A549 (cell line): ENCODE results near the gene ITSN1. TPM values are rescaled to one million over a fixed set of nuclear protein-coding genes. Genes with fewer than 3 reads are reported as not detected.

Experiments used
- ATAC-seq, 2 experiments: fragments of 200-7000 bp in 1 of 2; fragments of >200 bp in 1 of 2; cut with Nextera tagmentation in 1 of 2; cut with Tn5 transposase in 1 of 2; 3 replicates each; pipeline versions ENCODE4 v1.8.0 to v1.9.1; 2018 to 2020; ENCODE audit warnings: mild to moderate bottlenecking in 1 of 2, moderate library complexity in 1 of 2
- CTCF ChIA-PET: fragments of 300-600 bp; sonication (Branson Sonifier 250); formaldehyde crosslinking; extraction: SDS; loops from one replicate; lab custom pipeline; 2021; ENCODE audit warnings: antibody characterized with exemption, inconsistent platforms; lab: Yijun Ruan, JAX
- POLR2A ChIA-PET: fragments of 350-600 bp; formaldehyde crosslinking; extraction: SDS; loops from one replicate; lab custom pipeline; 2021; ENCODE audit warnings: antibody characterized with exemption, inconsistent platforms; lab: Yijun Ruan, JAX
- DNase-seq, 2 experiments: peaks; one replicate each; pipeline versions ENCODE4 v3.0.0 to v3.0.0-alpha.2; 2011 to 2016; ENCODE audit warnings: low read depth in 1 of 2, low spot score in 1 of 2
- FAIRE-seq: peaks from 2 replicates; lab custom pipeline; 2011; peaks lifted over from hg19 to GRCh38; lab: Jason Lieb, UNC
- H3K27ac ChIP-seq, 2 experiments: fragments of >200 bp; sonication (Bioruptor Twin); formaldehyde crosslinking; 3 replicates each; pipeline ENCODE4 v1.5.1; 2016 to 2017
- H3K4me1 ChIP-seq: fragments of >200 bp; sonication (Bioruptor Twin); formaldehyde crosslinking; 3 replicates; pipeline ENCODE4 v1.6.1; 2016
- H3K4me2 ChIP-seq: fragments of >200 bp; sonication (Bioruptor Twin); formaldehyde crosslinking; 3 replicates; pipeline ENCODE4 v1.6.1; 2016
- H3K4me3 ChIP-seq: fragments of >200 bp; sonication (Bioruptor Twin); formaldehyde crosslinking; 3 replicates; pipeline ENCODE4 v1.5.1; 2016
- H3K9me3 ChIP-seq: fragments of >200 bp; sonication (Bioruptor Twin); formaldehyde crosslinking; 3 replicates; pipeline ENCODE4 v1.6.1; 2016
- BHLHE40 ChIP-seq: IDR thresholded peaks from 2 replicates; pipeline ENCODE4 v1.6.1; 2012; ENCODE audit warnings: low read depth, low read length, inconsistent platforms
- CBX2 ChIP-seq: fragments of 200-600 bp; sonication (generic); IDR thresholded peaks from 2 replicates; pipeline ENCODE4 v1.6.1; 2016; ENCODE audit warnings: low read depth, mild to moderate bottlenecking, borderline replicate concordance
- CEBPB ChIP-seq, 2 experiments: fragments of >200 bp in 1 of 2; sonication (Bioruptor Twin) in 1 of 2; formaldehyde crosslinking in 1 of 2; IDR thresholded peaks; 2 replicates each; pipeline ENCODE4 v1.6.1; 2012 to 2016
- CHD2 ChIP-seq: fragments of 150-350 bp; IDR thresholded peaks from 2 replicates; pipeline ENCODE4 v1.6.1; 2014; ENCODE audit warnings: low read length; ENCODE audit not compliant: partially characterized antibody
- CHD4 ChIP-seq: fragments of 200-600 bp; sonication (generic); IDR thresholded peaks from 2 replicates; pipeline ENCODE4 v1.6.1; 2016; ENCODE audit warnings: antibody characterized with exemption, mild to moderate bottlenecking, borderline replicate concordance
- EHMT2 ChIP-seq: fragments of 200-600 bp; sonication (generic); IDR thresholded peaks from 2 replicates; pipeline ENCODE4 v1.6.1; 2016; ENCODE audit warnings: antibody characterized with exemption, low read depth, mild to moderate bottlenecking, moderate library complexity
- FOSB ChIP-seq: fragments of 250-450 bp; sonication (Bioruptor Pico); IDR thresholded peaks from 2 replicates; pipeline ENCODE4 v1.5.0; 2020; ENCODE audit warnings: mild to moderate bottlenecking, moderate library complexity
- HOXA7 ChIP-seq: fragments of 250-450 bp; sonication (Bioruptor Pico); IDR thresholded peaks from 2 replicates; pipeline ENCODE4 v1.5.0; 2020; ENCODE audit warnings: mild to moderate bottlenecking, moderate library complexity
- KDM5A ChIP-seq: fragments of 200-600 bp; sonication (generic); IDR thresholded peaks from 2 replicates; pipeline ENCODE4 v1.6.1; 2016; ENCODE audit warnings: antibody characterized with exemption, mild to moderate bottlenecking
- MYC ChIP-seq: IDR thresholded peaks from 2 replicates; pipeline ENCODE4 v1.6.1; 2012; ENCODE audit warnings: mild to moderate bottlenecking, inconsistent platforms, low read length, improper control_type of control experiment, borderline replicate concordance
- NFE2L2 ChIP-seq: fragments of 150-350 bp; conservative IDR thresholded peaks from 2 replicates; pipeline ENCODE4 v1.6.1; 2014; ENCODE audit warnings: low read length
- PHF8 ChIP-seq: fragments of 200-600 bp; sonication (generic); IDR thresholded peaks from 2 replicates; pipeline ENCODE4 v1.6.1; 2016; ENCODE audit warnings: low read depth, mild to moderate bottlenecking, antibody characterized with exemption, moderate library complexity, borderline replicate concordance
- POLR2AphosphoS2 ChIP-seq: conservative IDR thresholded peaks from 2 replicates; pipeline ENCODE4 v1.6.1; 2012; ENCODE audit warnings: low read length, improper control_type of control experiment, inconsistent platforms
- RARB ChIP-seq: fragments of 250-450 bp; sonication (Bioruptor Pico); IDR thresholded peaks from 2 replicates; pipeline ENCODE4 v1.8.0; 2021; ENCODE audit warnings: mild to moderate bottlenecking, moderate library complexity
- RCOR1 ChIP-seq: fragments of 150-350 bp; IDR thresholded peaks from 2 replicates; pipeline ENCODE4 v1.6.1; 2014; ENCODE audit warnings: antibody characterized with exemption, low read length, low read depth
- SMC3 ChIP-seq: fragments of >200 bp; sonication (Bioruptor Twin); formaldehyde crosslinking; IDR thresholded peaks from 3 replicates; pipeline ENCODE4 v1.6.1; 2018; ENCODE audit warnings: inconsistent platforms
- SREBF2 ChIP-seq: fragments of 450-650 bp; IDR thresholded peaks from 2 replicates; pipeline ENCODE4 v1.6.1; 2014; ENCODE audit warnings: mild to moderate bottlenecking, moderate library complexity
- TFCP2L1 ChIP-seq: fragments of 250-450 bp; sonication (Bioruptor Pico); IDR thresholded peaks from 2 replicates; pipeline ENCODE4 v1.5.0; 2021; ENCODE audit warnings: mild to moderate bottlenecking
- WGBS: methylation state at CpG from one replicate; pipeline ENCODE4 v1.1.6; 2017; ENCODE audit errors: missing lambda C conversion rate; 5-methylcytosine and 5-hydroxymethylcytosine counted together
- polyA plus RNA-seq, 4 experiments: library from polyadenylated mRNA; depleted of rRNA in 3 of 4; stranded (reverse); fragments of >200 nt; fragmentation: RNase III in 1 of 4; extraction: RNeasy Plus Mini Kit Qiagen cat#74134 plus additional on column Dnase treatment in 1 of 4; gene quantifications; 2 replicates in 3 of 4; 3 replicates in 1 of 4; pipeline ENCODE4 v1.2.3, GENCODE V29; 2011 to 2017
- TF ChIP-seq, protein P1 (sequence below): fragments of 250-450 bp; sonication (Bioruptor Pico); IDR thresholded peaks from 2 replicates; pipeline ENCODE4 v1.5.0; 2021; ENCODE audit warnings: mild to moderate bottlenecking, moderate library complexity, borderline replicate concordance
- TF ChIP-seq, protein P2 (sequence below): fragments of >200 bp; sonication (Bioruptor Twin); formaldehyde crosslinking; IDR thresholded peaks from 3 replicates; pipeline ENCODE4 v1.6.1; 2016
- TF ChIP-seq, protein P3 (sequence below): fragments of >200 bp; sonication (Bioruptor Twin); formaldehyde crosslinking; IDR thresholded peaks from 2 replicates; pipeline ENCODE4 v1.6.1; 2016
- TF ChIP-seq, protein P4 (sequence below): fragments of 250-450 bp; sonication (Bioruptor Pico); IDR thresholded peaks from 2 replicates; pipeline ENCODE4 v1.5.0; 2020; ENCODE audit warnings: low read depth, mild to moderate bottlenecking, moderate library complexity
- TF ChIP-seq, protein P5 (sequence below): IDR thresholded peaks from 2 replicates; pipeline ENCODE4 v1.6.1; 2012; ENCODE audit warnings: low read depth, borderline replicate concordance

ITSN1 gene
- polyA plus RNA-seq, 2 of the 4 experiments (the other 2 are of a cell fraction), result 15.2 to 23.7 TPM

DNA sequence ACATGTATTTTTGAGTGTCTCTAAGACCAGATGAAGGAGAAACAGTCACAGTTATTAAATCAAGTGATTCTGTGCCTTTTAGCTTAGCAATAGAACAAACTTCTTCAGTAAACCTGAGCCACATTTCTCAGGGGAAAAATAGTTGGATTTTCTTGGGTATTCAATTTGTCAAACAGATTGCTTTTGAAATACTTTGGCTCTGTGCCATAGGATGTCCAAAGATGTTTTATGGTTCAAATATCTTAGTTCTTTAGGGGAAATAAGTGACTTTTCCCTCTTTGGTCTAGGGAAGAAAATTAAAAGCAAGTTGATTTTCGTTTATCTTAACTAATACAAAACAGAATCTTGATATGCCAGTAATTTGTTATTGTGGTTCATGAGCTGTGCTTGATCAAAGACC, 147.4 kb downstream of the ITSN1 start:
- CTCF ChIA-PET, result no interaction called here
- TF ChIP-seq BHLHE40, result no peak
- TF ChIP-seq PHF8, result no peak
- TF ChIP-seq POLR2AphosphoS2, result no peak
- TF ChIP-seq, protein P1, sequence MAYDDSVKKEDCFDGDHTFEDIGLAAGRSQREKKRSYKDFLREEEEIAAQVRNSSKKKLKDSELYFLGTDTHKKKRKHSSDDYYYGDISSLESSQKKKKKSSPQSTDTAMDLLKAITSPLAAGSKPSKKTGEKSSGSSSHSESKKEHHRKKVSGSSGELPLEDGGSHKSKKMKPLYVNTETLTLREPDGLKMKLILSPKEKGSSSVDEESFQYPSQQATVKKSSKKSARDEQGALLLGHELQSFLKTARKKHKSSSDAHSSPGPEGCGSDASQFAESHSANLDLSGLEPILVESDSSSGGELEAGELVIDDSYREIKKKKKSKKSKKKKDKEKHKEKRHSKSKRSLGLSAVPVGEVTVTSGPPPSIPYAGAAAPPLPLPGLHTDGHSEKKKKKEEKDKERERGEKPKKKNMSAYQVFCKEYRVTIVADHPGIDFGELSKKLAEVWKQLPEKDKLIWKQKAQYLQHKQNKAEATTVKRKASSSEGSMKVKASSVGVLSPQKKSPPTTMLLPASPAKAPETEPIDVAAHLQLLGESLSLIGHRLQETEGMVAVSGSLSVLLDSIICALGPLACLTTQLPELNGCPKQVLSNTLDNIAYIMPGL (CRISPR knock-in tag), result no peak
- TF ChIP-seq, protein P2, sequence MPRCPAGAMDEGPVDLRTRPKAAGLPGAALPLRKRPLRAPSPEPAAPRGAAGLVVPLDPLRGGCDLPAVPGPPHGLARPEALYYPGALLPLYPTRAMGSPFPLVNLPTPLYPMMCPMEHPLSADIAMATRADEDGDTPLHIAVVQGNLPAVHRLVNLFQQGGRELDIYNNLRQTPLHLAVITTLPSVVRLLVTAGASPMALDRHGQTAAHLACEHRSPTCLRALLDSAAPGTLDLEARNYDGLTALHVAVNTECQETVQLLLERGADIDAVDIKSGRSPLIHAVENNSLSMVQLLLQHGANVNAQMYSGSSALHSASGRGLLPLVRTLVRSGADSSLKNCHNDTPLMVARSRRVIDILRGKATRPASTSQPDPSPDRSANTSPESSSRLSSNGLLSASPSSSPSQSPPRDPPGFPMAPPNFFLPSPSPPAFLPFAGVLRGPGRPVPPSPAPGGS, result no peak
- TF ChIP-seq KDM5A, result no peak
- TF ChIP-seq, protein P3, sequence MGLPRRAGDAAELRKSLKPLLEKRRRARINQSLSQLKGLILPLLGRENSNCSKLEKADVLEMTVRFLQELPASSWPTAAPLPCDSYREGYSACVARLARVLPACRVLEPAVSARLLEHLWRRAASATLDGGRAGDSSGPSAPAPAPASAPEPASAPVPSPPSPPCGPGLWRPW, result no peak
- no peak for TF ChIP-seq NFE2L2
- no peak for TF ChIP-seq FOSB
- TF ChIP-seq CHD2, result no peak
- FAIRE-seq (no peak), DNase-seq (no peak), ATAC-seq (no peak)
- 20% methylated on average over 1 of the region's 1 CpG for WGBS
- POLR2A ChIA-PET, result no interaction called here
- Histone ChIP-seq H3K4me2 (no peak overlapping the region), H3K4me3 (no peak overlapping the region), H3K27ac (no peak overlapping the region), H3K4me1 (no peaks in the 10 kb centered on the region), H3K9me3 (no peaks in the 10 kb centered on the region)

DNA sequence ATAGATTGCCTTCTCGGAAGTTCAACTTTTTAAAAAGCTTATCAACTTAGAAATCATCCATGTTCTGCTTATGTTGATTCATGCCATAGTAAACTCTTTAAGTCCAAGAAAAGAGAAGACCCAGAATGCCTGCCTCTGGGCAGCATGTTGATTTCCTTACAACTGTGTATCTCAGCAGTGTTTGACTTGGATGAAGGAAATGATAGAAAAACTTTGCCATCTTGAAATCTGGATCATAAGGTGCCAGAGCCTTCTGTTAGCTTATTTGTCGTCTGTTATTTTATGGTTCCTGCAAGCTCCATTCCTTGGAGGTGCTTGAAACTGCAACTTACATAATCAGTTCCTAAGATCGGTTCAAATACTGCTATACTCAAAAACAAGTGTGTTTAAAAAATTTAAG, 148.8 kb downstream of the ITSN1 start:
- CTCF ChIA-PET, result interaction anchor here (1.1 kb wide), 1 partner anchor 185 kb away, joined by 3 read pairs; no protein-coding TSS in a partner anchor
- no peaks in the 10 kb centered on the region for H3K9me3 ChIP-seq
- H3K4me2 ChIP-seq, result no peak overlapping the region
- no peak overlapping the region for H3K4me3 ChIP-seq
- ATAC-seq, result no peak
- 91% methylated on average over 3 of the region's 3 CpGs for whole genome bisulfite sequencing
- POLR2A ChIA-PET, result no interaction called here
- TF ChIP-seq MYC (no peak), RCOR1 (no peak), TFCP2L1 (CRISPR knock-in tag) (no peak), KDM5A (no peak), CHD4 (no peak), FOSB (no peak), EHMT2 (no peak), CEBPB (IDR thresholded peaks at IDR 0.05) (no peak), SREBF2 (no peak), CBX2 (no peak), CHD2 (no peak), POLR2AphosphoS2 (no peak), SMC3 (no peak), HOXA7 (CRISPR knock-in tag) (no peak), NFE2L2 (no peak), RARB (CRISPR knock-in tag) (no peak)
- TF ChIP-seq, protein P4, sequence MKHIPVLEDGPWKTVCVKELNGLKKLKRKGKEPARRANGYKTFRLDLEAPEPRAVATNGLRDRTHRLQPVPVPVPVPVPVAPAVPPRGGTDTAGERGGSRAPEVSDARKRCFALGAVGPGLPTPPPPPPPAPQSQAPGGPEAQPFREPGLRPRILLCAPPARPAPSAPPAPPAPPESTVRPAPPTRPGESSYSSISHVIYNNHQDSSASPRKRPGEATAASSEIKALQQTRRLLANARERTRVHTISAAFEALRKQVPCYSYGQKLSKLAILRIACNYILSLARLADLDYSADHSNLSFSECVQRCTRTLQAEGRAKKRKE (CRISPR knock-in tag), result no peak
- TF ChIP-seq, protein P5, sequence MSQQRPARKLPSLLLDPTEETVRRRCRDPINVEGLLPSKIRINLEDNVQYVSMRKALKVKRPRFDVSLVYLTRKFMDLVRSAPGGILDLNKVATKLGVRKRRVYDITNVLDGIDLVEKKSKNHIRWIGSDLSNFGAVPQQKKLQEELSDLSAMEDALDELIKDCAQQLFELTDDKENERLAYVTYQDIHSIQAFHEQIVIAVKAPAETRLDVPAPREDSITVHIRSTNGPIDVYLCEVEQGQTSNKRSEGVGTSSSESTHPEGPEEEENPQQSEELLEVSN, result no peak
- TF ChIP-seq, protein P2, result no peak
- FAIRE-seq, result no peak
- no peak overlapping the region for H3K27ac ChIP-seq
- no peak for DNase-seq
- H3K4me1 ChIP-seq, result no peaks in the 10 kb centered on the region
